GM23338 (cell line): ENCODE data around the gene CLDN8. TPM values are rescaled to one million over a fixed set of nuclear protein-coding genes. Genes with fewer than 3 reads are reported as not detected.

Experiments used
- ATAC-seq: fragments of 200-7000 bp; cut with Tn5 transposase; 3 replicates; pipeline ENCODE4 v1.9.1; 2020
- DNase-seq: peaks from one replicate; pipeline ENCODE4 v3.0.0-alpha.2; 2015; ENCODE audit warnings: low spot score
- H2AFZ ChIP-seq: fragments of 200-600 bp; sonication (generic); 2 replicates; pipeline ENCODE4 v1.8.0; 2016; ENCODE audit warnings: antibody characterized with exemption, mild to moderate bottlenecking, moderate library complexity
- H3F3A ChIP-seq: fragments of 200-600 bp; sonication (generic); replicated peaks from 2 replicates; pipeline ENCODE4 v1.8.0; 2017; ENCODE audit warnings: antibody characterized with exemption, mixed run types, low read depth
- H3K27ac ChIP-seq: fragments of 200-600 bp; sonication (generic); 2 replicates; pipeline ENCODE4 v1.6.1; 2016; ENCODE audit warnings: low read depth
- H3K27me3 ChIP-seq: fragments of 200-600 bp; sonication (generic); 2 replicates; pipeline ENCODE4 v1.8.0; 2016; ENCODE audit warnings: mild to moderate bottlenecking, mixed run types, moderate library complexity; ENCODE audit not compliant: insufficient read depth
- H3K36me3 ChIP-seq: fragments of 200-600 bp; sonication (generic); 2 replicates; pipeline ENCODE4 v1.8.0; 2016; ENCODE audit warnings: mild to moderate bottlenecking; ENCODE audit not compliant: insufficient read depth
- H3K4me1 ChIP-seq: fragments of 200-600 bp; sonication (generic); 2 replicates; pipeline ENCODE4 v1.8.0; 2016; ENCODE audit warnings: mild to moderate bottlenecking, moderate library complexity; ENCODE audit not compliant: insufficient read depth
- H3K4me2 ChIP-seq: fragments of 200-600 bp; sonication (generic); 2 replicates; pipeline ENCODE4 v1.7.1; 2017; ENCODE audit warnings: mixed run types
- H3K4me3 ChIP-seq: fragments of 200-600 bp; sonication (generic); 2 replicates; pipeline ENCODE4 v1.6.1; 2016; ENCODE audit warnings: mixed run types
- H3K79me2 ChIP-seq: fragments of 200-600 bp; sonication (generic); replicated peaks from 2 replicates; pipeline ENCODE4 v1.8.0; 2017; ENCODE audit warnings: mild to moderate bottlenecking; ENCODE audit not compliant: insufficient read depth
- H3K9me2 ChIP-seq: fragments of 200-600 bp; sonication (generic); 2 replicates; pipeline ENCODE4 v1.8.0; 2017; ENCODE audit not compliant: insufficient read depth
- H4K20me1 ChIP-seq: fragments of 200-600 bp; sonication (generic); replicated peaks from 2 replicates; pipeline ENCODE4 v1.8.0; 2017; ENCODE audit warnings: mild to moderate bottlenecking; ENCODE audit not compliant: insufficient read depth
- H3K27ac Mint-ChIP-seq: 2 replicates; pipeline ENCODE4 v1.8.0; 2020; ENCODE audit warnings: inconsistent platforms, mild to moderate bottlenecking, moderate library complexity, mixed read lengths
- H3K27me3 Mint-ChIP-seq: 3 replicates; pipeline ENCODE4 v1.8.0; 2022; ENCODE audit warnings: low read depth, mild to moderate bottlenecking, moderate library complexity, mixed read lengths, inconsistent platforms; ENCODE audit not compliant: insufficient read depth, poor library complexity
- H3K36me3 Mint-ChIP-seq: 3 replicates; pipeline ENCODE4 v1.8.0; 2021; ENCODE audit warnings: low read depth, mild to moderate bottlenecking, inconsistent platforms, moderate library complexity, mixed read lengths
- H3K4me1 Mint-ChIP-seq: 3 replicates; pipeline ENCODE4 v1.8.0; 2020; ENCODE audit warnings: mild to moderate bottlenecking, inconsistent platforms, mixed read lengths
- H3K4me3 Mint-ChIP-seq: 3 replicates; pipeline ENCODE4 v1.8.0; 2021; ENCODE audit warnings: moderate library complexity, mild to moderate bottlenecking, inconsistent platforms, mixed read lengths
- H3K9me3 Mint-ChIP-seq: 3 replicates; pipeline ENCODE4 v1.8.0; 2020; ENCODE audit warnings: moderate library complexity, mild to moderate bottlenecking, inconsistent platforms, mixed read lengths
- CREB1 ChIP-seq: fragments of 250-450 bp; sonication (Bioruptor Pico); IDR thresholded peaks from 2 replicates; pipeline ENCODE4 v1.5.0; 2020; ENCODE audit warnings: low read depth, mild to moderate bottlenecking, moderate library complexity
- EZH2 ChIP-seq: fragments of 200-600 bp; sonication (generic); IDR thresholded peaks from one replicate; pipeline ENCODE4 v1.8.0; 2017; ENCODE audit warnings: antibody characterized with exemption, mild to moderate bottlenecking, low read depth; ENCODE audit not compliant: unreplicated experiment
- JUNB ChIP-seq: IDR thresholded peaks from one replicate; pipeline ENCODE4 v1.6.1; 2016; ENCODE audit warnings: antibody characterized with exemption; ENCODE audit not compliant: unreplicated experiment
- POLR2AphosphoS5 ChIP-seq: IDR thresholded peaks from 2 replicates; pipeline ENCODE4 v1.6.1; 2016; ENCODE audit warnings: antibody characterized with exemption, low read depth
- REST ChIP-seq: IDR thresholded peaks from one replicate; pipeline ENCODE4 v1.6.1; 2018; ENCODE audit warnings: antibody characterized with exemption; ENCODE audit not compliant: unreplicated experiment
- STAT1 ChIP-seq: IDR thresholded peaks from one replicate; pipeline ENCODE4 v1.6.1; 2016; ENCODE audit warnings: antibody characterized with exemption; ENCODE audit not compliant: unreplicated experiment
- ZNF114 ChIP-seq: fragments of 250-450 bp; sonication (Bioruptor Pico); IDR thresholded peaks from 2 replicates; pipeline ENCODE4 v1.5.0; 2020; ENCODE audit warnings: mild to moderate bottlenecking, moderate library complexity
- polyA plus RNA-seq: library from polyadenylated mRNA; unstranded; fragments of >200 nt; fragmentation: Nextera tagmentation; extraction: Ambion mirVana; gene quantifications from 2 replicates; pipeline ENCODE4 v1.2.1, GENCODE V29; 2016
- total RNA-seq: library from RNA; depleted of rRNA; stranded (reverse); fragments of >200 nt; shearing (Covaris generic); gene quantifications from 2 replicates; pipeline ENCODE4 v1.2.3, GENCODE V29; 2014
- TF ChIP-seq, protein P1 (sequence below), 2 experiments: fragments of 200-600 bp in 1 of 2; sonication (generic) in 1 of 2; conservative IDR thresholded peaks; 2 replicates each; pipeline versions ENCODE4 v1.5.1 to v1.6.1; 2016 to 2017; ENCODE audit warnings: antibody characterized with exemption in 2 of 2, low read depth in 2 of 2, mild to moderate bottlenecking in 2 of 2, moderate library complexity in 1 of 2
- TF ChIP-seq, protein P2 (sequence below): fragments of 250-450 bp; sonication (Bioruptor Pico); IDR thresholded peaks from 2 replicates; pipeline ENCODE4 v1.5.0; 2020; ENCODE audit warnings: mild to moderate bottlenecking, moderate library complexity
- TF ChIP-seq, protein P3 (sequence below): IDR thresholded peaks from 2 replicates; pipeline ENCODE4 v1.6.1; 2016; ENCODE audit warnings: antibody characterized with exemption

Gene CLDN8
- total and polyA plus RNA-seq, 2 experiments from 2014 or later = not detected

GRCh38 chr21:30186242-30186641 is 29.7 kb downstream of the CLDN8 start:
- H3K36me3 ChIP-seq = no peaks in the 10 kb centered on the region
- Mint-ChIP-seq H3K27me3 (no peaks in the 10 kb centered on the region), H3K36me3 (no peaks in the 10 kb centered on the region), H3K9me3 (no peaks in the 10 kb centered on the region), H3K4me1 (no peaks in the 10 kb centered on the region), H3K27ac (no peak overlapping the region), H3K4me3 (no peak overlapping the region)
- no peaks in the 10 kb centered on the region for H3F3A ChIP-seq
- no peaks in the 10 kb centered on the region for H3K27me3 ChIP-seq
- no peak overlapping the region for H3K4me2 ChIP-seq
- no peaks in the 10 kb centered on the region for H3K4me1 ChIP-seq
- no peak overlapping the region for H2AFZ ChIP-seq
- H3K9me2 ChIP-seq = 0 out of 2 replicates have a peak, but pooled peaks cover 3% of the 10 kb centered on the region
- TF ChIP-seq ZNF114 (CRISPR knock-in tag) (no peak), JUNB (no peak), STAT1 (no peak), REST (no peak), CREB1 (CRISPR knock-in tag) (no peak), POLR2AphosphoS5 (no peak), EZH2 (no peak)
- TF ChIP-seq, protein P1, sequence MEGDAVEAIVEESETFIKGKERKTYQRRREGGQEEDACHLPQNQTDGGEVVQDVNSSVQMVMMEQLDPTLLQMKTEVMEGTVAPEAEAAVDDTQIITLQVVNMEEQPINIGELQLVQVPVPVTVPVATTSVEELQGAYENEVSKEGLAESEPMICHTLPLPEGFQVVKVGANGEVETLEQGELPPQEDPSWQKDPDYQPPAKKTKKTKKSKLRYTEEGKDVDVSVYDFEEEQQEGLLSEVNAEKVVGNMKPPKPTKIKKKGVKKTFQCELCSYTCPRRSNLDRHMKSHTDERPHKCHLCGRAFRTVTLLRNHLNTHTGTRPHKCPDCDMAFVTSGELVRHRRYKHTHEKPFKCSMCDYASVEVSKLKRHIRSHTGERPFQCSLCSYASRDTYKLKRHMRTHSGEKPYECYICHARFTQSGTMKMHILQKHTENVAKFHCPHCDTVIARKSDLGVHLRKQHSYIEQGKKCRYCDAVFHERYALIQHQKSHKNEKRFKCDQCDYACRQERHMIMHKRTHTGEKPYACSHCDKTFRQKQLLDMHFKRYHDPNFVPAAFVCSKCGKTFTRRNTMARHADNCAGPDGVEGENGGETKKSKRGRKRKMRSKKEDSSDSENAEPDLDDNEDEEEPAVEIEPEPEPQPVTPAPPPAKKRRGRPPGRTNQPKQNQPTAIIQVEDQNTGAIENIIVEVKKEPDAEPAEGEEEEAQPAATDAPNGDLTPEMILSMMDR (conservative IDR thresholded peaks at IDR 0.05; ENCODE audit: low read depth in 2 of 2) = no peak
- TF ChIP-seq, protein P2, sequence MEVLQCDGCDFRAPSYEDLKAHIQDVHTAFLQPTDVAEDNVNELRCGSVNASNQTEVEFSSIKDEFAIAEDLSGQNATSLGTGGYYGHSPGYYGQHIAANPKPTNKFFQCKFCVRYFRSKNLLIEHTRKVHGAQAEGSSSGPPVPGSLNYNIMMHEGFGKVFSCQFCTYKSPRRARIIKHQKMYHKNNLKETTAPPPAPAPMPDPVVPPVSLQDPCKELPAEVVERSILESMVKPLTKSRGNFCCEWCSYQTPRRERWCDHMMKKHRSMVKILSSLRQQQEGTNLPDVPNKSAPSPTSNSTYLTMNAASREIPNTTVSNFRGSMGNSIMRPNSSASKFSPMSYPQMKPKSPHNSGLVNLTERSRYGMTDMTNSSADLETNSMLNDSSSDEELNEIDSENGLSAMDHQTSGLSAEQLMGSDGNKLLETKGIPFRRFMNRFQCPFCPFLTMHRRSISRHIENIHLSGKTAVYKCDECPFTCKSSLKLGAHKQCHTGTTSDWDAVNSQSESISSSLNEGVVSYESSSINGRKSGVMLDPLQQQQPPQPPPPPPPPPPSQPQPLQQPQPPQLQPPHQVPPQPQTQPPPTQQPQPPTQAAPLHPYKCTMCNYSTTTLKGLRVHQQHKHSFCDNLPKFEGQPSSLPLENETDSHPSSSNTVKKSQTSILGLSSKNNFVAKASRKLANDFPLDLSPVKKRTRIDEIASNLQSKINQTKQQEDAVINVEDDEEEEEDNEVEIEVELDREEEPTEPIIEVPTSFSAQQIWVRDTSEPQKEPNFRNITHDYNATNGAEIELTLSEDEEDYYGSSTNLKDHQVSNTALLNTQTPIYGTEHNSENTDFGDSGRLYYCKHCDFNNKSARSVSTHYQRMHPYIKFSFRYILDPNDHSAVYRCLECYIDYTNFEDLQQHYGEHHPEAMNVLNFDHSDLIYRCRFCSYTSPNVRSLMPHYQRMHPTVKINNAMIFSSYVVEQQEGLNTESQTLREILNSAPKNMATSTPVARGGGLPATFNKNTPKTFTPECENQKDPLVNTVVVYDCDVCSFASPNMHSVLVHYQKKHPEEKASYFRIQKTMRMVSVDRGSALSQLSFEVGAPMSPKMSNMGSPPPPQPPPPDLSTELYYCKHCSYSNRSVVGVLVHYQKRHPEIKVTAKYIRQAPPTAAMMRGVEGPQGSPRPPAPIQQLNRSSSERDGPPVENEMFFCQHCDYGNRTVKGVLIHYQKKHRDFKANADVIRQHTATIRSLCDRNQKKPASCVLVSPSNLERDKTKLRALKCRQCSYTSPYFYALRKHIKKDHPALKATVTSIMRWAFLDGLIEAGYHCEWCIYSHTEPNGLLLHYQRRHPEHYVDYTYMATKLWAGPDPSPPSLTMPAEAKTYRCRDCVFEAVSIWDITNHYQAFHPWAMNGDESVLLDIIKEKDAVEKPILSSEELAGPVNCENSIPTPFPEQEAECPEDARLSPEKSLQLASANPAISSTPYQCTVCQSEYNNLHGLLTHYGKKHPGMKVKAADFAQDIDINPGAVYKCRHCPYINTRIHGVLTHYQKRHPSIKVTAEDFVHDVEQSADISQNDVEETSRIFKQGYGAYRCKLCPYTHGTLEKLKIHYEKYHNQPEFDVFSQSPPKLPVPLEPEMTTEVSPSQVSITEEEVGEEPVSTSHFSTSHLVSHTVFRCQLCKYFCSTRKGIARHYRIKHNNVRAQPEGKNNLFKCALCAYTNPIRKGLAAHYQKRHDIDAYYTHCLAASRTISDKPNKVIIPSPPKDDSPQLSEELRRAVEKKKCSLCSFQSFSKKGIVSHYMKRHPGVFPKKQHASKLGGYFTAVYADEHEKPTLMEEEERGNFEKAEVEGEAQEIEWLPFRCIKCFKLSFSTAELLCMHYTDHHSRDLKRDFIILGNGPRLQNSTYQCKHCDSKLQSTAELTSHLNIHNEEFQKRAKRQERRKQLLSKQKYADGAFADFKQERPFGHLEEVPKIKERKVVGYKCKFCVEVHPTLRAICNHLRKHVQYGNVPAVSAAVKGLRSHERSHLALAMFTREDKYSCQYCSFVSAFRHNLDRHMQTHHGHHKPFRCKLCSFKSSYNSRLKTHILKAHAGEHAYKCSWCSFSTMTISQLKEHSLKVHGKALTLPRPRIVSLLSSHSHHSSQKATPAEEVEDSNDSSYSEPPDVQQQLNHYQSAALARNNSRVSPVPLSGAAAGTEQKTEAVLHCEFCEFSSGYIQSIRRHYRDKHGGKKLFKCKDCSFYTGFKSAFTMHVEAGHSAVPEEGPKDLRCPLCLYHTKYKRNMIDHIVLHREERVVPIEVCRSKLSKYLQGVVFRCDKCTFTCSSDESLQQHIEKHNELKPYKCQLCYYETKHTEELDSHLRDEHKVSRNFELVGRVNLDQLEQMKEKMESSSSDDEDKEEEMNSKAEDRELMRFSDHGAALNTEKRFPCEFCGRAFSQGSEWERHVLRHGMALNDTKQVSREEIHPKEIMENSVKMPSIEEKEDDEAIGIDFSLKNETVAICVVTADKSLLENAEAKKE (CRISPR knock-in tag) = no peak
- TF ChIP-seq, protein P3, sequence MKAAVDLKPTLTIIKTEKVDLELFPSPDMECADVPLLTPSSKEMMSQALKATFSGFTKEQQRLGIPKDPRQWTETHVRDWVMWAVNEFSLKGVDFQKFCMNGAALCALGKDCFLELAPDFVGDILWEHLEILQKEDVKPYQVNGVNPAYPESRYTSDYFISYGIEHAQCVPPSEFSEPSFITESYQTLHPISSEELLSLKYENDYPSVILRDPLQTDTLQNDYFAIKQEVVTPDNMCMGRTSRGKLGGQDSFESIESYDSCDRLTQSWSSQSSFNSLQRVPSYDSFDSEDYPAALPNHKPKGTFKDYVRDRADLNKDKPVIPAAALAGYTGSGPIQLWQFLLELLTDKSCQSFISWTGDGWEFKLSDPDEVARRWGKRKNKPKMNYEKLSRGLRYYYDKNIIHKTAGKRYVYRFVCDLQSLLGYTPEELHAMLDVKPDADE = no peak
- H4K20me1 ChIP-seq = no peaks in the 10 kb centered on the region
- DNase-seq (no peak), ATAC-seq (no peak)
- no peaks in the 10 kb centered on the region for H3K79me2 ChIP-seq
- no peak overlapping the region for H3K4me3 ChIP-seq
- H3K27ac ChIP-seq = no peak overlapping the region
